Endothelial cell of umbilical vein (primary cell): ENCODE results near the gene ERBB2. TPM values are rescaled to one million over a fixed set of nuclear protein-coding genes. Genes with fewer than 3 reads are reported as not detected.

Experiments used
- BruUV-seq: library from RNA; stranded (reverse); fragments of 400-500 nt; replicated peaks from 2 replicates; lab custom pipeline; 2021; lab: Mats Ljungman, UMichigan
- CTCF ChIA-PET: fragments of 300-600, 350-600 bp; sonication (Branson Sonifier 250); formaldehyde crosslinking; loops from one replicate; lab custom pipeline; 2021; ENCODE audit warnings: antibody characterized with exemption, inconsistent platforms; lab: Charles Lee
- POLR2A ChIA-PET: fragments of 300-600, 350-600 bp; sonication (Branson Sonifier 250); formaldehyde crosslinking; loops from one replicate; lab custom pipeline; 2021; ENCODE audit warnings: antibody characterized with exemption, inconsistent platforms; lab: Charles Lee
- DNase-seq: peaks from one replicate; pipeline ENCODE4 v3.0.0-alpha.2; 2011; ENCODE audit warnings: low read depth, low spot score
- FAIRE-seq: peaks from 2 replicates; lab custom pipeline; 2011; peaks lifted over from hg19 to GRCh38; lab: Jason Lieb, UNC
- H2AFZ ChIP-seq: 2 replicates; pipeline ENCODE4 v1.6.0; 2012; ENCODE audit warnings: low read depth, low read length, control low read depth, inconsistent platforms
- H3K27ac ChIP-seq: 2 replicates; pipeline ENCODE4 v1.5.1; 2011; ENCODE audit warnings: low read depth, mild to moderate bottlenecking, control low read depth, low read length, moderate library complexity; ENCODE audit not compliant: insufficient read depth
- H3K27me3 ChIP-seq, 2 experiments: 2 replicates each; pipeline versions ENCODE4 v1.6.0 to v1.6.1; 2011; ENCODE audit warnings: low read length in 2 of 2, mixed read lengths in 1 of 2; ENCODE audit not compliant: control insufficient read depth in 2 of 2, insufficient read depth in 2 of 2
- H3K36me3 ChIP-seq, 2 experiments: 2 replicates in 1 of 2; 3 replicates in 1 of 2; pipeline ENCODE4 v1.5.1; 2011; ENCODE audit warnings: low read length in 2 of 2, mild to moderate bottlenecking in 1 of 2, moderate library complexity in 1 of 2; ENCODE audit not compliant: control insufficient read depth in 2 of 2, insufficient read depth in 2 of 2; ENCODE audit errors: extremely low read depth in 1 of 2
- H3K4me1 ChIP-seq: 3 replicates; pipeline ENCODE4 v1.5.1; 2011; ENCODE audit warnings: mild to moderate bottlenecking, low read length; ENCODE audit not compliant: control insufficient read depth, insufficient read depth; ENCODE audit errors: extremely low read depth
- H3K4me2 ChIP-seq: 2 replicates; pipeline ENCODE4 v1.6.1; 2011; ENCODE audit warnings: low read length, control low read depth, mixed read lengths; ENCODE audit not compliant: insufficient read depth
- H3K4me3 ChIP-seq, 3 experiments: fragments of 200-600 bp in 1 of 3; sonication (generic), shearing (Covaris generic) in 1 of 3; replicated peaks in 1 of 3; 2 replicates each; pipeline ENCODE4 v1.5.1; 2011 to 2016; ENCODE audit warnings: control low read depth in 3 of 3, low read length in 3 of 3, mild to moderate bottlenecking in 2 of 3, inconsistent platforms in 1 of 3, low read depth in 1 of 3, moderate library complexity in 1 of 3; ENCODE audit not compliant: insufficient read depth in 1 of 3
- H3K79me2 ChIP-seq: 2 replicates; pipeline ENCODE4 v1.6.0; 2012; ENCODE audit warnings: low read length, inconsistent platforms; ENCODE audit not compliant: control insufficient read depth, insufficient read depth
- H3K9ac ChIP-seq: replicated peaks from 2 replicates; pipeline ENCODE3; 2011; ENCODE audit warnings: low read length, control low read depth; ENCODE audit not compliant: insufficient read depth; ENCODE audit errors: extremely low read depth
- H3K9me1 ChIP-seq: replicated peaks from 3 replicates; pipeline ENCODE4 v1.6.0; 2011; ENCODE audit warnings: mild to moderate bottlenecking, low read length; ENCODE audit not compliant: control insufficient read depth, insufficient read depth; ENCODE audit errors: extremely low read depth
- H3K9me3 ChIP-seq: replicated peaks from 2 replicates; pipeline ENCODE4 v1.5.1; 2012; ENCODE audit warnings: low read length, inconsistent platforms; ENCODE audit not compliant: control insufficient read depth, insufficient read depth
- H4K20me1 ChIP-seq: replicated peaks from 2 replicates; pipeline ENCODE3; 2011; ENCODE audit warnings: mild to moderate bottlenecking, low read length; ENCODE audit not compliant: control insufficient read depth, insufficient read depth; ENCODE audit errors: extremely low read depth
- CTCF ChIP-seq, 2 donors: IDR thresholded peaks; 1 replicate in 1 of 2; 2 replicates in 1 of 2; pipeline ENCODE4 v1.5.1; 2011; ENCODE audit warnings: low read length in 2 of 2, mild to moderate bottlenecking in 2 of 2, moderate library complexity in 2 of 2, control low read depth in 1 of 2, inconsistent platforms in 1 of 2, low read depth in 1 of 2; ENCODE audit not compliant: insufficient read depth in 1 of 2; ENCODE audit errors: extremely low read depth in 1 of 2
- EZH2 ChIP-seq: IDR thresholded peaks from 2 replicates; pipeline ENCODE4 v1.6.1; 2012; ENCODE audit warnings: borderline replicate concordance, low read depth, mild to moderate bottlenecking, moderate library complexity, low read length, inconsistent platforms; ENCODE audit not compliant: severe bottlenecking
- FOS ChIP-seq: IDR thresholded peaks from 2 replicates; pipeline ENCODE4 v1.6.1; 2011; ENCODE audit warnings: mild to moderate bottlenecking, low read length, moderate library complexity, borderline replicate concordance; ENCODE audit not compliant: insufficient read depth
- GATA2 ChIP-seq: IDR thresholded peaks from 2 replicates; pipeline ENCODE4 v1.7.0; 2011; ENCODE audit warnings: low read depth, mild to moderate bottlenecking, moderate library complexity, mixed read lengths, low read length; ENCODE audit not compliant: insufficient read length, insufficient read depth
- JUN ChIP-seq: IDR thresholded peaks from 2 replicates; pipeline ENCODE4 v1.6.1; 2011; ENCODE audit warnings: borderline replicate concordance, low read depth; ENCODE audit not compliant: insufficient read length, insufficient read depth
- MAX ChIP-seq: IDR thresholded peaks from 2 replicates; pipeline ENCODE4 v1.6.1; 2011; ENCODE audit not compliant: insufficient read depth, insufficient read length
- MYC ChIP-seq: IDR thresholded peaks from one replicate; pipeline ENCODE4 v1.6.1; 2011; ENCODE audit warnings: mild to moderate bottlenecking, low read depth, low read length
- POLR2A ChIP-seq: IDR thresholded peaks from 2 replicates; pipeline ENCODE4 v1.6.1; 2012; ENCODE audit warnings: low read depth, mild to moderate bottlenecking, control low read depth, low read length
- POLR2AphosphoS5 ChIP-seq: IDR thresholded peaks from 2 replicates; pipeline ENCODE4 v1.6.1; 2012; ENCODE audit warnings: low read depth, mild to moderate bottlenecking, control low read depth, low read length, moderate library complexity; ENCODE audit not compliant: insufficient read depth
- dilution Hi-C: fragments of 300-500 bp; cut with MboI; formaldehyde crosslinking; loops from one replicate; pipeline ENCODE4 v1.15.0; 2019; ENCODE audit warnings: low sequenced_read_pairs; ENCODE audit not compliant: extremely low pct_ligation_motif_present
- intact Hi-C: fragments of 100-400 bp; cut with micrococcal nuclease; formaldehyde crosslinking; loops from one replicate; pipeline ENCODE4 v1.10.0; 2022
- polyA plus RNA-seq, 4 experiments: library from polyadenylated mRNA; depleted of rRNA in 3 of 4; stranded (reverse) in 3 of 4; unstranded in 1 of 4; fragments of >200 nt; gene quantifications; 2 replicates each; pipeline versions ENCODE4 v1.2.1 to v1.2.3, GENCODE V29; 2011 to 2012; ENCODE audit warnings: missing spikeins in 1 of 4
- total RNA-seq: library from RNA; stranded (reverse); gene quantifications from 2 replicates; pipeline ENCODE4 v1.2.3, GENCODE V29; 2021

The ERBB2 gene
- total and polyA plus RNA-seq, 2 donors (not counting 3 experiments of a cell fraction or from before 2014, with no cell fraction given): 20.6 to 32.9 TPM

GRCh38 chr17:39696731-39697130 lies 3.1 kb upstream of the ERBB2 start:
- BruUV-seq: no TSS peak
- Histone ChIP-seq H3K9ac (no peak overlapping the region), H2AFZ (no peak overlapping the region), H3K36me3 (no peaks in the 10 kb centered on the region), H3K79me2 (no peaks in the 10 kb centered on the region), H4K20me1 (no peaks in the 10 kb centered on the region), H3K9me3 (no peaks in the 10 kb centered on the region), H3K9me1 (no peaks in the 10 kb centered on the region), H3K4me1 (no peaks in the 10 kb centered on the region), H3K27ac (no peak overlapping the region), H3K4me2 (no peak overlapping the region), H3K27me3 (peaks cover 0 to 2% of the 10 kb centered on the region in 2 experiments), H3K4me3 (no peak overlapping the region)
- TF ChIP-seq MAX: no peak
- POLR2A ChIA-PET: no interaction called here
- dilution Hi-C loops: no loop called here
- FAIRE-seq (no peak), DNase-seq (no peak)
- intact Hi-C loops: no loop called here
- CTCF ChIA-PET: interaction anchor here (1.0 to 1.1 kb wide), 2 partner anchors 31 to 75 kb away, joined by 3 read pairs; partner anchors contain the start of gene TCAP

GRCh38 chr17:39697961-39698360 lies 1.9 kb upstream of the ERBB2 start:
- BruUV-seq: no TSS peak
- H3K9me1 ChIP-seq: no peaks in the 10 kb centered on the region
- no peak for DNase-seq
- H3K9me3 ChIP-seq: no peaks in the 10 kb centered on the region
- intact Hi-C loops (no loop called here), dilution Hi-C loops (no loop called here)
- H4K20me1 ChIP-seq: no peaks in the 10 kb centered on the region
- FAIRE-seq: no peak
- H3K27me3 ChIP-seq: peaks cover 0 to 2% of the 10 kb centered on the region in 2 experiments
- TF ChIP-seq MYC (no peak), JUN (no peak), CTCF (IDR thresholded peaks at IDR 0.05; ENCODE audit: extremely low read depth in 1 of 2, insufficient read depth in 1 of 2, low read depth in 1 of 2, low read length in 2 of 2) (no peak), POLR2AphosphoS5 (no peak), FOS (no peak), GATA2 (no peak), MAX (no peak), EZH2 (no peak), POLR2A (no peak)
- no peak overlapping the region for H3K4me3 ChIP-seq
- H3K36me3 ChIP-seq: no peaks in the 10 kb centered on the region
- H3K79me2 ChIP-seq: no peaks in the 10 kb centered on the region
- H3K4me2 ChIP-seq: no peak overlapping the region
- H2AFZ ChIP-seq: no peak overlapping the region
- ChIA-PET CTCF (no interaction called here), POLR2A (no interaction called here)
- H3K27ac ChIP-seq: no peak overlapping the region
- H3K4me1 ChIP-seq: no peaks in the 10 kb centered on the region
- H3K9ac ChIP-seq: no peak overlapping the region
